Stomach smooth muscle (tissue), 2 donors: ENCODE measurements around the gene IL11.
"Not testable (repeated sequence)": the region's sequence is repeated elsewhere in the genome, so short reads cannot be mapped to it uniquely, and the experiment has no call there.

Experiments used
- H3K27ac ChIP-seq: one replicate; pipeline ENCODE4 v1.7.0; 2013; ENCODE audit warnings: mild to moderate bottlenecking, low read length, inconsistent platforms
- H3K27me3 ChIP-seq, 2 donors: one replicate each; pipeline ENCODE4 v1.7.0; 2013; ENCODE audit warnings: low read length in 2 of 2; ENCODE audit not compliant: insufficient read depth in 2 of 2, control insufficient read depth in 1 of 2
- H3K36me3 ChIP-seq, 2 donors: one replicate each; pipeline ENCODE4 v1.7.0; 2013; ENCODE audit warnings: low read length in 2 of 2; ENCODE audit not compliant: control insufficient read depth in 2 of 2, insufficient read depth in 2 of 2
- H3K4me1 ChIP-seq: one replicate; pipeline ENCODE4 v1.7.0; 2013; ENCODE audit warnings: low read length; ENCODE audit not compliant: control insufficient read depth, insufficient read depth
- H3K4me3 ChIP-seq, 2 donors: one replicate each; pipeline ENCODE4 v1.7.0; 2013; ENCODE audit warnings: low read length in 2 of 2
- H3K9ac ChIP-seq, 2 donors: one replicate each; pipeline ENCODE4 v1.7.0; 2013; ENCODE audit warnings: low read length in 2 of 2, mild to moderate bottlenecking in 1 of 2
- H3K9me3 ChIP-seq, 2 donors: one replicate each; pipeline ENCODE4 v1.7.0; 2013; ENCODE audit warnings: low read length in 2 of 2; ENCODE audit not compliant: control insufficient read depth in 2 of 2
- donor health status: healthy.
- donor health status: Pancreatic carcinoma.

IL11 gene

DNA sequence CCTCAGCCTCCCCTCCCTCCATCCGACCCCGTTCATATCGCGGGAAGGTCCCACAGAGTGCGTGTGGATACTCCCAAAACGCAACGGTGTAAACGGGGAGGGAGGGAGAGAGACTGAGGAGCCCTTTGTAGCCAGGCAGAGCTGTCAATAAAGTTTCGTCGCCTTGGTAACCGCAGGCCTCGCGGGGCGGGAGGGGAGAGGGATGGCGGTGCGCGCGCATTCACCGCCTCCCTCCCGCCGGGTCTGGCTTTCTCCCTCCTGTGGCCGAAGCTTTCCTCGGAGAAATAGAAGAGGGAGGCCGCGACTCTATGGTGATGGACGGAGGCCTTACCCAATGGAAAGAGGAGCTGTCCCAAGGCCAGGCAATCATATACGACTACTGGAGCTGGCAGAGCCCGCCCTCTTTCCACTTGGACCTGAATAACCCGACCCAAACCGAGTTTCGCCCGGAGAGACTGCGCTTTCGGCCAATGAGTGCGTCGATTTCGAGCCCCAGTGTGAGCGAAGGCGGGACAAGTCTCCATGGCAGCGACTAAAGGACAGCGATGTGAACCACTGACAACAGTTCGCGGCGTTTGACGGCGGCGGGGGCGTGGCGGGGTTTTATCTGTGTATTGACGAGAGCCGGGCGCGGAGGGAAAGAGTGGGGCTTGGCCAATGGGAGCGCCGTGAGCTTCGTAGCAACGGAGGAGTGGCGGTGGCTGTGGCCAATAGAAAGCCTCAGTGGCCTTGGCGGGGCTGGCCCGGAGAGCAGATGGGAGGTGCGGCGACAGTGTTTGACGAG, 31.0 kb downstream of the IL11 start, which contains the start of gene KMT5C:
Gene KMT5C, plus strand, starts transcription at position 772 of the 784 bp plus-strand sequence. CDS start 2,061 bp downstream, outside the sequence.
- peaks cover 21% of the 10 kb centered on the region for H3K4me1 ChIP-seq
- peaks cover 0 to 4% of the 10 kb centered on the region in 2 donors for H3K27me3 ChIP-seq
- no peaks in the 10 kb centered on the region for H3K9me3 ChIP-seq
- peak within 1 kb of the TSS; percentile 84 to 88 for H3K9ac ChIP-seq
- peak within 1 kb of the TSS; percentile 86 to 96 for H3K4me3 ChIP-seq
- peak within 1 kb of the TSS; percentile 87 for H3K27ac ChIP-seq
- H3K36me3 ChIP-seq = peaks cover 4% of the 10 kb centered on the region in 2 donors

DNA sequence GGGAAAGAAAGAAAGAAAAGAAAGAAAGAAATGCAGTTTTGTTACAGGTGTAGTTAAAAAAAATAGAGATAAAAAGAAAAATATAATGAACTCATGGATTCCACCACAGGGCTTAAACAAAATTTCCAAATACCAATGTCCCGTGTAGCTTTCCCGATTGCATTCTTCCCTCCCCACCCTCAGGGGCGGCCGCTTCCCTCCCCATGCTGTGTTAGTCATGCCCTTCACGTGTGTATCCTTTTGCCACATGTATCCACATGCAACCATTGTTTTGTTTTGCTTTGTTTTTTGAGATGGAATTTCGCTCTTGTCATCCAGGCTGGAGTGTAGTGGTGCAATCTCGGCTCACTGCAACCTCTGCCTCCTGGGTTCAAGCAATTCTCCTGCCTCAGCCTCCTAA, 34.2 kb downstream of the IL11 start:
- Histone ChIP-seq H3K36me3 (no peaks in the 10 kb centered on the region), H3K9me3 (no peaks in the 10 kb centered on the region), H3K27ac (no peak overlapping the region), H3K4me3 (no peak overlapping the region), H3K9ac (no peak overlapping the region), H3K4me1 (peaks cover 15% of the 10 kb centered on the region), H3K27me3 (peaks cover 2 to 4% of the 10 kb centered on the region in 2 donors)

DNA sequence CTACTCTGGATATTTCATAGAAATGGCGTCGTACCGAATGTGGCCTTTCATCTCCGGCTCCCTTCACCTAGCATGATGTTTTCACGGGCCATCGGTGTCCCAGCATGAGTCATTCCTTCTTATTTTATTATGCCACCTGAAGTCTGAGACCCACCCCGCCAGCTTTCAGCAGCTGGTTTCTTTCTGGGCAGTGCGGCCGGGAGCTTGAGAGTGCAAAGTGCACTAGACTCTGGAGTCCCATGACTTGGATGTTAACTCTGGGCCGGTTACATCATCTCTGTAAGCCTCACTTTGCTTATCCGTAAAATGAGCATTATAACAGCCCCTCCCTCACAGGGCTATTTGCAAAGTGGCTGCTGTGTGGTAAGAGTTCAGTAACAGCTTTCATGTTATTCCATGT, 36.4 kb downstream of the IL11 start:
- no peaks in the 10 kb centered on the region for H3K9me3 ChIP-seq
- peaks cover 5% of the 10 kb centered on the region for H3K4me1 ChIP-seq
- no peak overlapping the region for H3K27ac ChIP-seq
- no peak overlapping the region for H3K9ac ChIP-seq
- no peak overlapping the region for H3K4me3 ChIP-seq
- no peaks in the 10 kb centered on the region for H3K36me3 ChIP-seq
- H3K27me3 ChIP-seq = peaks cover 2 to 4% of the 10 kb centered on the region in 2 donors

DNA sequence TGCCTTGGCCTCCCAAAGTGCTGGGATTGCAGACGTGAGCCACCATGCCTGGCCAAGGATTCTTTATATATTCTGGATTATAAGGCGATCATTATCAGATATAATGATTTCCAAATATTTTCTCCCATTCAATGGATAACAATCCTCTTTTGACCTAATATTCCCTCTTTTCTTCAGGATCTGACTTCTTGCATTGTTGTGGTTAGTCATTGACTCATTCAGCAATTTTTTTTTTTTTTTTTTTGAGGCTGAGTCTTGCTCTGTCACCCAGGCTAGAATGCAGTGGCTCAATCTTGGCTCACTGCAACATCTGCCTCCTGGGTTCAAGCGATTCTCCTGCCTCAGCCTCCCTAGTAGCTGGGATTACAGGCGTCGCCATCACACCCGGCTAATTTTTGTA, 40.5 kb downstream of the IL11 start:
- not testable (repeated sequence) for H3K4me3 ChIP-seq, H3K27me3 ChIP-seq, H3K4me1 ChIP-seq, H3K27ac ChIP-seq, H3K9me3 ChIP-seq, H3K36me3 ChIP-seq, H3K9ac ChIP-seq

DNA sequence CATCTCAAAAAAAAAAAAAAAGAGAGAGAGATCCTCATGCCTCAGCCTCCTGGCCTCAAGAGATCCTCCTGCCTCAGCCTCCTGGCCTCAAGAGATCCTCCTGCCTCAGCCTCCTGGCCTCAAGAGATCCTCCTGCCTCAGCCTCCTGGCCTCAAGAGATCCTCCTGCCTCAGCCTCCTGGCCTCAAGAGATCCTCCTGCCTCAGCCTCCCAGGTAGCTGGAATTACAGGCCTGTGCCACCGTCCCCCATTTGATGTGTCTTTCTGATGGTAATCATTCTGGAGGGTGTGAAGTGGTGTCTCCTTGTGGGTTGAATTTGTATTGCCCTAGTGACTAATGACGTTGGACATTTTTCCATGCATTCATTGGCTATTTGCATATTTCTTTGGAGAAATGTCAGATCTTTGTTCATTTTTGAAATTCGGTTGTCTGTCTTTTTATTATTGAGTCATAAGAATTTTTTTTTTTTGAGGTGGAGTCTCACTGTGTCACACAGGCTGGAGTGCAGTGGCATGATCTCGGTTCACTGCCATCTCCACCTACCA, 41.4 kb downstream of the IL11 start:
- not testable (repeated sequence) for H3K36me3 ChIP-seq, H3K27ac ChIP-seq, H3K27me3 ChIP-seq, H3K9ac ChIP-seq, H3K4me1 ChIP-seq, H3K9me3 ChIP-seq, H3K4me3 ChIP-seq

DNA sequence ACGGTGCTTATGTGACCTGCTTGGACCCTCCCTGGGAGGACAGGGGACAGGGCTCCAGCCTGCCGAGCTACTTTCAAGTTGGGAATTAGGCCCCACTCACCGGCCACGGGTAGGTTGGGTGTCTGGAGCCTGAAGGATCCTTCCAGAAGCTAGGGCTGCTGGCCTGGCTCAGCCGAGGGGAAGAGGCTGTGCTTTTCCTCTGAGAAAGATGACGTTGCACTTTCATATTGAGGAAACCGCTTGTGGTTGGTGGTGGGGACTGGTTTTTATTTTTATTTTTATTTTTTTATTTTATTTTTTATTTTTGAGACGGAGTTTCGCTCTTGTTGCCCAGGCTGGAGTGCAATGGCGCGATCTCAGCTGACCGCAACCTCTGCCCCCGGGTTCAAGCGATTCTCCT, 45.1 kb downstream of the IL11 start, which contains the start of gene TMEM150B:
Gene TMEM150B, minus strand, starts transcription at position 170 of the 400 bp plus-strand sequence. CDS start 4,305 bp downstream, outside the sequence.
- Histone ChIP-seq H3K9ac (no peak within 1 kb of the TSS), H3K9me3 (no peaks in the 10 kb centered on the region), H3K36me3 (no peaks in the 10 kb centered on the region), H3K27me3 (peaks cover 5 to 7% of the 10 kb centered on the region in 2 donors), H3K4me1 (no peaks in the 10 kb centered on the region), H3K4me3 (no peak within 1 kb of the TSS), H3K27ac (no peak within 1 kb of the TSS)

DNA sequence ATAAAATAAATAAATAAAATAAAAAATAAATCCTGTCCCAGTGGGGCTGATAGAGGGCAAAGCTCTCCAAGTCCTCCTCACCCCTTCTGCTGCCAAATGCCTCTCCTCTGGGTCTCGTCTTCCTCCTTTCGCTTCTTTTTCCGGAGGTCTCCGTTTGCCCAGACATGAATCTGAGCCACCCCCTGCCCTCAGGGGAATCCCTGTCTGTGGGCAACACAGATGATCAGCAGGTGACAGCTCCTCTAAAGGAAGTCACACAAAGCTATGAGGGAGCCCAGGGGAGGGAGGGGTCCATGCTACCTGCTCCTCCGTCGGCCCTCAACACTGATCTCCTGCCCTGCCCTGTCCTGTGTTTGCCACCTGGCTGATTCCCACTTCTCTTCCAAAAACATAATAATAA, 45.6 kb downstream of the IL11 start:
- Histone ChIP-seq H3K4me3 (no peak overlapping the region), H3K4me1 (no peaks in the 10 kb centered on the region), H3K9ac (no peak overlapping the region), H3K27me3 (peaks cover 6 to 7% of the 10 kb centered on the region in 2 donors), H3K9me3 (no peaks in the 10 kb centered on the region), H3K27ac (no peak overlapping the region), H3K36me3 (no peaks in the 10 kb centered on the region)

DNA sequence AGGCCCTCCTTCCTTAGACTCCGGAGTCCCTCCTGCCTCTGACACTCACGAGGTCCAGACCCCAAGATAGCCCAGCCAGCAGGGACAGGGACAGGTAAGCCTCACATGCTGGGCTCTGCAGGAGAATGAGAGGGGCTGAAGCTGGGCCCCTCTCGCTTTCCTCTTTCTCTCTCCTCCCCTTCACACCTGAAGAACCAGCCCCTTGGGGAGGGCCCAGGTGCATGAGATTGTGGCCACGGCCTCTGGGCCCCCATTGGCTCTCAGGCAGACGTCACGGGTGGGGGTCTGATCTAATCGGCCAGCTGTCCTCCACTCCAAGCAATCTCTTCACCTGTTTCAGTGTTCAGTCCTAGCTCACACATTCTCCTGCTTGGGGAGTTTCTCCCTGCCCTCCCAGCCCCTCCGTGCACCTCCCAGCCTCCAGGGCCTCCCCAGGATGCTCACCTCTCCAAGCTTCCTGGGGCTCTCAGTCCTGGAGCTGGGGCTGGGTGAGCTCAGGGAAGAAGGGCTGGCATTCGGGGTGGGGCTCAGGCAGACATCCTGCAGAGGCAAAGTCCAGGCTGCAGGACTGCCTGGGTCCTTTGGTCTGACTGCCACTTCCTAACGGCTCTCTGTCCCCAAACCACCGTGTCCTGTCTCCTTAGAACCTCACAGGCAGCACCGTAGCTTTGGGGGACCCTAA, 47.9 kb downstream of the IL11 start:
- Histone ChIP-seq H3K36me3 (no peaks in the 10 kb centered on the region), H3K27ac (no peak overlapping the region), H3K9ac (no peak overlapping the region), H3K9me3 (no peaks in the 10 kb centered on the region), H3K4me3 (no peak overlapping the region), H3K4me1 (no peaks in the 10 kb centered on the region), H3K27me3 (peaks cover 6 to 7% of the 10 kb centered on the region in 2 donors)

DNA sequence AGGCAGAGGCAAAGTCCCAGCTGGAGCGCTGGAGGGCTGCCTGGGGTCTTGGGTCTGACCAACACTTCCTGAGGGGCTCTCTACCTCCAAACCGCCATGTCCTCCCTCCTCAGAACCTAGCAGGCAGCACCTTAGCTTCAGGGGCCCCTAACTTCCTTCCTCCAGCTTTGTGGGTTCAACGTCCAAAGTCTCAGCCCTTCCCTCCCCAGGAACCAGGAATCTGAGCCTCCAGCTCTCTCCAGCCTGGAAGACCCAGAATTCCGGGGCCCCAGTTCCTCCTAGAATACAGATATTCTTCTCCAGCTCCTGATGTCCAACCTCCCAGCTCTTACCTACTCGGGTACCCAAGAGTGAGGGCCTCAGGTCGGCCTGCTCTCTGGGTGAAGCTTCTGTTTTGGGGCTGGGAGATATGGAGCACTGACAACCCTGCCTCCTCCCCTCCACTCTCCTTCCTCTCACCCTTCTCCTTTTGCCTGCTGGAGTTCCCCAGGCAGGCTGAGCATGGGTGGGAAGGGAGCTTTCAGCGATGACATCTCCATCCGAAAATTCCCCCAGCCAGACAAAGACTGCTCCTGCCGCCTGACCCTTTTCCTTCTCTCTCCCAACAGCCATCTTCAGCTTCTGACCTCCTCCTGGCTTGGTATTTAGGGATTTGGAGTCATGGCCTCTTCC, 48.7 kb downstream of the IL11 start:
- Histone ChIP-seq H3K4me3 (no peak overlapping the region), H3K36me3 (no peaks in the 10 kb centered on the region), H3K9me3 (no peaks in the 10 kb centered on the region), H3K27me3 (peaks cover 6 to 7% of the 10 kb centered on the region in 2 donors), H3K9ac (no peak overlapping the region), H3K4me1 (no peaks in the 10 kb centered on the region), H3K27ac (no peak overlapping the region)

DNA sequence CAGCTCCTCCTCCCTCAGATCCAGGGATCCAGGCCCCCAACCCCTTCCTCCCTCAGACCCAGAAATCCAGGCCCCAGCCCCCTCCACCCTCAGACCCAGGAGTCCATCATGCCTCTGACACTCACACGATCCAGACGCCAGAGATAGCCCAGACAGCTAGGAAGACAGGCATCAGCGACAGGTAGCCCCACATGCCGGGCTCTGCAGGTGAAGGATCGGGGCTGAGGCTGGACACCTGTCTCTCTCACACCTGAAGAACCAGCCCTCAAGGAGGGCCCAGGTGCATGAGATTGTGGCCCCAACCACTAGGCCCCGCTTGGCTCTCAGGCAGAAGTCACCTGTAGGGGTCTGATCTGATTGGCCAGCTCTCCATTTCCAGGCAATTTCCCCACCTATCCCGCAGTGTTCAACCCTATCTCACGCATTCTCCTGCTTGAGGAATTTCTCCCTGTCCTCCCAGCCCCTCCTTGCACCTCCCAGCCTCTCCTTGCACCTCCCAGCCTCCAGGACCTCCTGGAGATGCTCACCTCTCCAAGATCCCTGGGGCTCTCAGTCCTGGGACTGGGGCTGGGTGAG, 49.3 kb downstream of the IL11 start:
- no peaks in the 10 kb centered on the region for H3K36me3 ChIP-seq
- H3K9me3 ChIP-seq = peaks cover 0 to 3% of the 10 kb centered on the region in 2 donors
- no peak overlapping the region for H3K4me3 ChIP-seq
- no peak overlapping the region for H3K27ac ChIP-seq
- H3K27me3 ChIP-seq = peaks cover 6 to 7% of the 10 kb centered on the region in 2 donors
- no peaks in the 10 kb centered on the region for H3K4me1 ChIP-seq
- no peak overlapping the region for H3K9ac ChIP-seq
